Measurements from ENCODE around the gene CELF4.

Gene CELF4

DNA sequence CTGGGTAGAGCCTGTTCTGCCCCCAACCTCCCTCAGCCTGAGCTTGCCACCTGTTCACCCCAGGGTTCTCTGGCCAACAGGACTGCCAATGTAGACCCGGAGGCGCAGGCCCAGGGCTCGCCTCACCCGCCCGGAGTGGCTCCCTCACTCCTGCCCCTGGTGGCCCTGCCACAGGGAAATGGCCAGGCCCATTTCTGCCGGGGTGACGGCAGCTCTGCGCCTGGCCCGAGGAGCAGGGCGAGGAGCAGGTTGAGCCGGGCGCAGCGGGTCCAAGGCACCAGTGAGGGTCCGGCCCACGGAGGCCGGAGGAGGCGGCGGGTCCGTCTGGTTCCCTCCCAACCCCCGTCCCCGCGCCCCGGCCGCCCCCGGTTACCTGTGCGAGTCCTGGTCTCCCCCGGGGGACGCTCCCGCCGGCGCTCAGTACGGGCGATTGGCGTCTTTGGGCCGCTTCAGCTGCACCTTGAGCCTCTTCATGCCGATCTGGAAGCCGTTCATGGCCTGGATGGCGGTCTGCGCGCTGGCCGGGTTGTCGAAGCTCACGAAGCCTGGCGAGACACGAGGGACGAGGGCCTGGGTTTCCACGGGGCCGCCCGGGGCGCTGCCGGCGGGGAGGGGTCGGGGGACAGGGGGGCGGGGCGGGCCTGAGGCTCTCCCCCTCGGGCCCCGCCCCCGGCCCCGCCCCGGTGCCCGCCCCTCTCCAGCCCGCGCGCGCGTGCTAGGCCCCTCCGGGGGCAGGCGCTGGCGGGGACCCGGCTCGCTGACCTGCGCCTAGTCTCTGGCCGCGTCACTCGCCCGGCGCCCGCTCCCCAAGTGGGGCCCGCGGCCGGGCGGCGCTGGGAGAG is 312.0 kb downstream of the CELF4 start:
- no peak for DNase-seq (ENCODE audit: low spot score)

DNA sequence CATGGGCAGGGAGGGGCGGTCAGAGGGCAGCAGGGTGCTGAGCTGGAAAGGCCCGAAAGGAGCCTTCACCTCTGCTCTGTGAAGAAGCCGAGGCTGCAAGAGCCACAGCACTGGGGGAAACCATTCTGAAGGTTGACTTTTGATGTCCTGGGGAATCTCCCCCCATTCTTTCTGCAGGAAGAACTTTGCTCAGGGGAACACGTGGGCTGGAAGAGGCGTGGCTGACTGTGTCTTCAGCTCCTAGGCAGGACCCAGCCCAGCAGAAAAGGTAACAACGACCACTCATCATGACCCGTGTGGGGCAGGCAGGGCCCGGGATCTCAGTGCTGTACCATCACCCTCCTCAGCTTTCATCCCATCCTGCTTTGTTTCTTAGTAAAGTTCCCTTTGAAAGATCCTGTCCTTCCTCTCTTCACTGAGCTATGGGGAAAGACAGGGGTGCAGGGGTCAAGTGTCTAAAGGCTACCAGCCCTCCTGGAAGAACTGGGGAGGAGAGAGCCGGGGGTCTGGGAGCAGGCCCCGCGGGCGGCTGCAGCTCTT is 312.7 kb downstream of the CELF4 start:
- no peak for DNase-seq (ENCODE audit: low spot score)

DNA sequence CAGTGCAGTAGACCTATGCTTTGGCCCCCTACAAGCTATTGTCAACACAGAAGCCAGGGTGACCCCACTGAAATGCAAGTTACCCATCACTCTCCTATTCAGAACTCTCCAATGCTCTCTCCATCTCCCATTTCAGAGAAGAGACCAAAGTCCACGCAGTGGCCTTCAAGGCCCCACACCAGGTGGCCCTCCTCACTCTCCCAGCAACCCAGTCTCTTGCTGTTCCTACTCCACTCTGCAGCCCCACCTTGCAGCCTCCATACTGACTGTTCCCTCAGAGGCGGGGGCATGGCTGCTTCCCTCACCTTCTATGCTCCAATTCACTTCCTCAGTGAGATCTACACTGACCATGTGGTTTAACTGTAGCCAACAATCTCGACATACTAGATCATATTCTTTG is 313.3 kb downstream of the CELF4 start:
- DNase-seq (ENCODE audit: low spot score) = no peak

DNA sequence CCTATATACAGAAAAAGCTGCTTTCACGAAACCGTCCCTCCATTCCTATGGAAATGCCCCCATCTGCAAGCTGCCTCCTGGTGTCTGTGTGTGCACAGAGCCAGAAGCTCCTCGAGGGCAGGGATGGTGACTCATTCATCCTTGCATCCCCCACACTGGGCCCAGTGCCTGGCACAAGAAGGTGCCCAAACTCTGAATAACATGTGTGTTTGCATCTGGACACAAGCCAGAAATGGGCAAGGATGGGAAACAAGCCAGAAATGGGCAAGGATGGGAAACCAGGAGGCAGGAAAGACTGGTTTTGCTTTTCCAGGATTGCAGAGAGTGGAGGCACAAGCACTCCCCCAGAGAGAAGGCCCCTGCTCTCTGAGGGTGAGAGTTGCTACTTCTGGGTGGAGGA is 313.9 kb downstream of the CELF4 start:
- DNase-seq (ENCODE audit: low spot score) = no peak

DNA sequence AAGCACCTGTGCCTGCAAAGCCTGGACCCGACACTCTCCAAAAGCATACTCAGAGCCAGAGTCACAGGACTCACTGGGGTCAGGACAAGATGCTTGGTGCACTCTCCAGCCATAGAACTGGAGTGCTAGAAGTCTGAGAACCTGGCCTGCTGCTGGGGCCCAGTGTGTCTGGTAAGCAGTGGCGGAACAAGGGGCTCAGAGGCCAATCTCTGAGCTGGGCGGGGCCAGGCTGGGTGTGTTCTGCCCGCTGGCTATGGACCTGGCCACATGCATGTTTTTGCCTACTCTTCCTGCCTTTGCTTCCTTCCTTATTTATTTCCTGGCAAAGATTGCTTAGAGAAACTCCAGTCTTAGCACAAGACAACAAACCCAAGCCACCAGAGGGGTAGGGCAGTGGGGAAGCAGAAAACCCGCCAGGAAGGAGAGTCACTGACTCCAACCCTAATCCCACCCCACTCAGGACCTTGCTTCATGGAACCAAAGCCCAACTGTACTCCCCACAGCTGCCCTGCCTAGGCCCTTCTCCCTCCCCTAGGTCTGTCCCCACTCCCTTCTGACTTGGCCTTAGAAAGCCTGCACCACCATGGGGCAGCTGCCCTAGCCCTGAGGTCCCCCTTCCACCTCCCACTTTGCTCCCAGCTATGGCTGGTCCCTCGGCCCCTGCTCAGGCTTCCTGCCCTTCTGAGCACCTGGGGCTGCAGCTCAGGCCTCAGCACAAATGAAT is 315.5 kb downstream of the CELF4 start:
- no peak for DNase-seq (ENCODE audit: low spot score)

DNA sequence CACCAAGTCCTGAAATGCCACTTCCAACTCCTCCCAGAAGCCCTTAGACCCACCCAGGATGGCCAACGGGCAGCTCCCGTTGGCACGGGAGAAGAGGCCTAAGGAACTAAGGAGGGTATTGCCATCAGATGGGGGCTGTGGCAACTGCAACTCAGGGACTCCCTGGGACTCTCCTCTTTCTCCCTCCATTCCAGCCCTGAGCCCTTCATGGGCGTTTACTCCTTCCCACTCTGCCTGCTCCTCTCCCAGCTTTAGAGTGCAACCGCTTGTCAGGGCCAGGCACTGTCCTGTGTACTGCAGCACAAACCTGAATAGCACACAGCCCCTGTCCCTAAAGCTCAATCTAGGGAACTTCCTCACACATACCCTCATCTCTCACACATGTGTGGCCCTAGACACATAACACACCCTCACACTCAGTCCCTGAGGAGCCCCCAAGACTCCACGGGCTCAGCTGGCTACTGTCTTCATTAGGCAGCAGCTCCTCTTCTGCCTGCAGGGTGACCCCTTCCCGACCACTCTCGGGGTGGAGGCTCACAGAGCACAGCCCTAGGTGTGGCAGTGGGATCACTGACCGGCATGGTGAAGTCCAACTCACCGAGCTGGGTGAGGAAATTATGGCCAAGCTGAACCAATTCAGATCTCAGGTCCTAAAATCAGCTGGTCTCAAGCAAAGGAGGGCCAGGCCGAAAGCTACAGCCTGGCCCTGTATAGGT is 316.3 kb downstream of the CELF4 start:
- DNase-seq (ENCODE audit: low spot score) = no peak

DNA sequence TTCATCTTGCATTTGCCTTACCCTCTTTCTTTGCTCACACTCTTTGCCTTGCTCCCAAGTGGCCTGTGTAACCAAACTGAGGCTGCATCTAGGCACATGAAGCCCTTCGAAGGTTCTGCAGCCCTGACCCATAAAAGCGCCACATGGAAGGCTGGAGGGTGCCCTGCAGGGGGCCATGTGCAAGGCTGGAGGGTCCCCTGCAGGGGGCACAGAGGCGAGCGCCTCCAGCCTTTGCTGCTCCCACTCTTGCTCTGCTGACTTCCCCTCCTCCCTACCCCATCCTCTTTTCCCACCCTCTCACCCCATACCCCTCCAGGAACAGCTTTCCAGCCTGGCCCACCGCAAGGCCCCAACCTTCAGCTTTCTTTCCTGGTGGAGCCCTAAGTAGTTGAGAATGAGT is 317.3 kb downstream of the CELF4 start:
- DNase-seq (ENCODE audit: low spot score) = no peak

DNA sequence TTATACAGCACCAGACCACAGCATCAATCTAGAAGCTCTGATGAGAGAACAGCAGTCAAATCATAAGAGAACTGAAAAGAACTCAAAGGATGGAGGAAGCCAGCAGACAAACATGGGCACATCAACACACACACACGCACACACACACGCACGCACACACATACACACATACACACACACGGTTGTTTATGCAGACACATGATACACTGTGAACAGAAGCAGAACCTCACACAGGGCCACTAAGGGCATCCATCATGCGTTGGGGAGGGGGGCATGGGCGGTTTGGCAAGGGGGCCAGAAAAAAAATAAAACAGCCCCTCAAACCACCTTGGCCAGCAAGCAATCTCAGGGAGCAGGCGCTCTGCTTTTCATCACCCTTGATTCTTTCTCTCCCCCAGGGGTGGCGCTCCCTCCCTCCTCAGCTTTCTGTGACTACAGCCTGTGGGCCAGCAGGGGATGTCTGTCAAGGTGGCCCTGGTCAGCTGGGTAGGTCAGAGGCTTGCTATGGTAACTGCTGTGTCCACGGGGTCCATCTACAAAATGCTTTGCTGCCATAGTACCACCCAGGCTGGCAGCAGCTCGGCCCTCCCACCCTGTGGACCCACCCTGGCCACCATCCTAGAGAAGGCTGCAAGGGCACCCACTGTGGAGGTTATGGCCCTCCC is 318.0 kb downstream of the CELF4 start:
- no peak for DNase-seq (ENCODE audit: low spot score)

DNA sequence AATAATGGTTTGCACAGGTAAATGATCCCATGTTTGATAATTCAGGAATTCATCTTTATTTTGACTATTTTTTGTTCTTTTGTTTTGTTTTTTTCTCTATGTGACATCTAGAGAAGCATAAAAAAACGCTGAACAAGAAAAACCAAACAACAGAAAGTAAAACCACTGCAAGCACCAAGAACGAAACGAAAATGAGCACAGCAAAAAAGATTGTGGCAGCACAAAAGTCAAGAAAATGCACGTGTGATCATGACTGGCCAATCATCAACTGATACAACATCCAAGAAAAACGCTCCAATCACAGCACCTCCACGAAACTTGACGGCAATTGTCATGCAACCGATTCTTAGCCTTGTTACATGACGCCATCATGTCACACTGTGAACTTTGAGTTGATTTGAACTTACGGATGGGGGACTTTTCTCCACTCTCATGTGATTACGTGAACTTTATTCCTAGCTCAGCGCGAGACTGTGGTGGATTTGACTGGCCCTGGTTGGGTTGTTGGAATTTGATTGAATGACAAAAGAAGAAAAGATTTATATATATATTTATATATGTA is 318.7 kb downstream of the CELF4 start:
- no peak for DNase-seq (ENCODE audit: low spot score)

DNA sequence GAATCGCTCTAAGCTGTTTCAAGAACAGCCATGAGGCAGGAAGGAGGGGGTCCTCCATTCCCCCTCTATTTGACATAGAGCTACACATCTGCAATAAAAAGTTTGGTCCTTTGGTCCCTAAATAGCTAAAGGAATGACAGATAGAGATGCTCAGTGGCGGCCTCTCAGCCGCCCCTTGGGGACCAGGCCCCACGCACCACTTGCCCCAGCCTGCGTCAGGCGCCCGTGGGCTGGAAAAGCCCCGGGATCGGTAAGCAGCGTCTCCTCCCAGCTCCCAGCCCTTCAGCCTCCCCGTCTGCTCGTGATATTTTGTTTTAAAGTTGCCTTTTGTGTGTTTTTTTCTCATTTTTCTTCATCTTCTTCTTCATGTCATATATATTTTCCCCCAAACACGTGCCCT is 321.0 kb downstream of the CELF4 start:
- DNase-seq (ENCODE audit: low spot score) = no peak

DNA sequence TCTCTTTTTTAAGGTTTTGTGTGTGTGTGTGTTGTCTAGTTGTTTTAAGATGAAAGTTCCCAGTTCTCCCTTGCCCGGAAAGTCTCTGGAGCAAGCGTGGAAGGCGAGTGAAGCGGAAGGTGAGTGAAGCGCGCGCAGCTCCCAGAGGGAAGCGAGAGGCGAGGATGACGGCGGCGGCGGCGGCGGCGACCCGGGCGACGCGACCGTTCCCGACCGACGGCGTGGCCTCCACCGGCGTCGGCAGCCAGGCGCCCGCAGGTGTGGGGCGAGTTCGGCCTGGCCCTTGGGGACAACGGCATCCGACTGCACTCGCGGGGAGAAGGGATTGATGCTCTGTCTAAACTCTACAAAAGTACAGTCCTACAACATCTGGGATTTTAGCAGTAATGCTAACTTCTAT is 321.9 kb downstream of the CELF4 start:
- DNase-seq (ENCODE audit: low spot score) = no peak

DNA sequence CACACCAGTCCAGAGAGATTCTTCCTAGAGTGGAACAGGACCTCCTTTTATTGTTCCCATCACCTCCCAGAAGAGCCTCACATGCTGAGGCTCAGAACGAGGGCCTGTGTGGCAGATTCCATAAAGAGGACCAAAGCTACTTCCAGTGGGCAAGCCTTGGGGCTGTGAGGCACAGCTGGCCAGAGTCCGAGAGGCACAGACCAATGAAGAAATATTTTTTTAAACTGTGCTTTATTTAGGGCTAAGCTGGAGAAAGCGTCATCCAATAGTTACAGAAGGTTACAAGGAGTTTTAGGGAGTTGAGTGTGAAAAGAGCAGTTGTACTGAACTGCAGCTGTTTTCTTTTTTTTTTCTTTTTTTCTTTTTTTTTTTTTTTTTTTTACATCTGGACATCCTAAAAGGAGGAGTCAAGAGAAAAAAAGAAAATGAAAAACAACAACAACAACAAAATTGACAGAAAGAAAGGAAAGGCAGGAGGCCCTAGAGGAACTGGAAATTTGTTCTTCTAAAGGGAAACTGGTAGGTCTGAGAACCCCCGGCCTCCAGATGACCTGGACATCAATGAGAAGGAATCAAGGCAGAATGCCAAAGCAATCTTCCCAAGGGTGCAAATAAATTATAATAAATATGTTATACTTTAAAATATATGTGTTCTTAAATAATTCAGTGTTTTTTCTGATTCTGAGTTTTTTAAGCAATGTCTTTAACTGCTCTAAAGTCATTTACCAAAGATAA is 322.6 kb downstream of the CELF4 start:
- DNase-seq (ENCODE audit: low spot score) = no peak

DNA sequence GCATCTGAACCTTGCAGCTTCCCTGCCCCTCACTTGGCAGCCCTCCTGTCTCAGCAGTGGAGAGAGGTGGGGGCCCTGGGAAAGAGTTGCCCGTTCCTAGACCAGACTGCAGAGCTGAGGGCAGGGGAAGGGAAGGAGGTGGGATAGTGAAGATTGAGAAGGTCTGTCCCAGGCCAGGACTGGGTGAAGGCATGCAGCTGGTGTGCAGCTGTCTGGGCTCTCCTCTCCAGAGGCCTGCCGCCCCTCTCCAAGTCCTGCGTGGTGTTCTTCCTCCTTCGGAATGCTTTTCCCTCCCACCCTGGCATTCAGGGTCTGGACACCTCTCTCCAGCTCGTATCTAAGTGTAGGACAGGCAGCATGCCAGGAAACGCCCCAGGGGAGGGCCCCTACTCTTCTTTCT is 323.5 kb downstream of the CELF4 start:
- DNase-seq (ENCODE audit: low spot score) = no peak

DNA sequence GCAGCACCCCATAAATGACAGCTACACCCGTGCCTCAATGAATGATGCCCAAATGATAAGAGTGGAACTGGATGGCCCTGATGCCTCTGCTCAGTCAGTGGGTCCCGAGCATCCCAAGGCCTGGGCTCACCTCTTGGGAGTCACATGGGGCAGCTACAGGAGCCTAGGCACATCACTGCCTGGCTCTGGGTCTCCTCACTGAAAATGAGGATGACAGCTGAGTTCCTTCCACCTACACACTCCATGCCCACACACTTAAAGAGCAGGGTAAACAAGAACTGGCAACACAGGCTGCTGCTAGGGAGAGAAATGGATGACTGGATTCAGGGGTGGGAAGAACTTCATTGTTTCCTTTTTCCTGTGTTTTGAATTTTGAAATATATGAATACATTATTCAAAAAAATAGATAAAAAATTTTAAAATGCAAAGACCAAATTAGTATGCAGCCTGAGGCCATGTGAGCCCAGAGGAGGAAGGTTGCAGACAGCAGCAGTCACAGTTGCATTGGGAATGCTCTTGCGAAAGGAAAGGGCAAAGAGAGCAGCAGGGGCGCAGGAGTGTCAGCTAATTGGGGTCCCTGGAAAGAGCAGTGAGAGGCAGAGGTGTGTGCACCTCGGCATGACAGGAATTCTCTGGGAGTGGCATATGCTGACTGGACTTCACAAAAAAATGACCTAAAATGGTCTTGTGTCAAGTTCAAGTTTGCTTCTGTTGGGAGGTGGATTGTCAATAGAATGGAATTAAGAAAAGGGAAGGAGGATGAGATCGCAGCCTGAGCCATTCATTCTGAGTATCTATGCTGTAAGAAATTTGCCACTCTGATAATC is 327.1 kb downstream of the CELF4 start:
- DNase-seq (ENCODE audit: low spot score) = no peak

DNA sequence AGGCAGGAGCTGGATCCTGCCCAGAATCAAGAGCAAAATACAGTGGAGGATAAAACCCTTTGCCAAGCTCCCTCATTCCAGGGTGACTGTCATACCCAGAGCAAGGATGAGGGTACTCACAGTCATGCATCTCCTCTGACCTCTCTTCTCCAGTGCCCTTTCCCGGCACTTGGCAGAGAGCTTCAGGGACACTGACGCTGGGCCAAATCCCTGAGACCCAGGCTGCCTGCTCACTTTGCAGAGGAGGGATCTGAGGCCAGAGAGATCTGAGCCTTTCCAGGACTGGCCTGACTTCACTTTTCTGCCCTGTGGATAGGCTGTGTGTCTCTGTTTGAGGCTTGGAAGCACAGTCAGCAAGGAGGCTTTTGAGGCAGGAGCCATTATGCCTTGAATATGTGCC is 330.0 kb downstream of the CELF4 start:
- DNase-seq (ENCODE audit: low spot score) = no peak

DNA sequence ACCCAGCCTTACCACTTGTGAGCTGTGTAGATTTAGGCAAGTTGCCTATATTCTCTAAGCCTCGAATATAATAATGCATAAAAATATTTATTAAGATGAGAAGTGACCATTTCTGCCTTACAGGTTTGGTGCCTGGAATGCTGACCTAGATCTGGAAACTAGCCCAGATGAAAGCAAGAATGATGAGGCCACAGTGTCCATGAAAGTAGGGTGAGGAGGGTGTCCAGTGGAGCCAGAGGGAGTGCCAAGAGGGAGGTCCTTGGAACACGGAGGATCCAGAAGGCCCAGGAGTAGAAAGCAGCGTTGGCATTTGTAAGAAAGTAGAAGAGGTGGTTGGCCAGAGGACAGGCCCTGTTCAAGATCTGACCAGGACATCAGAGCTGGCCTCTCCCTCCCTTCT is 334.3 kb downstream of the CELF4 start:
- no peak for DNase-seq (ENCODE audit: low spot score)

DNA sequence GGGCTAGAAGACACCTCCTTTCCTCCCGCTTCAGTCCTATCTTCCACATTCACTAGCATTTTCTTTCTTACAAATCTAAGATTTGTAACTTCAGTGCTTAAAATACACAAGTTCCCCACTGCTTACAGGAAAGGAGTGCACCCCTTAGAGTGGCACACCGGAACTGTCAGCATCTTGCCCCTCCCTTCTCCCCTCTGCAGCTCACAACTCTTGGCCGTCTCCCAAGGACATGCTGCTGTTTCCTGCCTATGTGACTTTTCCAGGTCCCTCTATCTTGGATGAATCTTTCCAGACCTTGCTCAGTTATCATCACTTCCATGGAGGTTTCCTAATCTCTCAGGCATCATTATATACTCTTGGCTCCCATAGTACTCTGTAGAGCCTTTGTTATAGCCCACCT is 334.8 kb downstream of the CELF4 start:
- no peak for DNase-seq (ENCODE audit: low spot score)

DNA sequence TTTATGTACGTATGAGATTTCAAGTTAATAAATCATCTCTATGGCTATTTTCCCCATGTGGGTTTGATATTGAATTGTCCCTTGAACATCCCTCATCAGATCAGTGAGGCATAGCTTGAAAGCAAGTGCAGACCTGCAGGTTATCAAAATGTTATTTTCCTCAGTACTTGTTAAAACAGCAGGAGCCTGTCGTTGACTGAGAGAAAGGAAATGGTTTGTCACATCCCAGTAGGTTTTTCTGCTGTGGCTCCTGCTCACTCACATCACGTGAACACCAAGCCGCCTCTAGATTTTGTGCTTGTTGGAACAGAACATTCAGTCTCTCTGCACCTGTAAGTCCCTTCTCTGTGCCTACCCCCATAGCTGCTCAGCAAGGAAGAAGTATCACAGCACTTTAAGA is 340.3 kb downstream of the CELF4 start:
- no peak for DNase-seq (ENCODE audit: low spot score)

DNA sequence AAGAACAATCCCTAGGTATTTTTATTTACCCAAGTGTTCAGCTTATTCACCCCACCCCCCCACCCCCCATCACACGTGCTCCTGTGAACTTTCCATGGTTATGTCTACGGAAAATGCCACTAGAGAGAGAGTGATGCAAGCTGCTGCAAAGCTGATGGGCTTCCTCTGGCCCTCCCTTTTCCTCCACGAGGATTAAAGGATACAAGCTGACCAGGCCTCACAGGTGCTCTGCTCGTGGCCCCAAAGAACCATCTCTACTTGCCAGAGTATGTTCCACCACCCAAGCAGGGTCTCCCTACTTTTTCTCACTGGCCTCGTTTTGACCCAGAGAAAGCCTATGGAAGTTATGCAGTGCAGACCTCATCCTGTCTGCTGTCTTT is 342.6 kb downstream of the CELF4 start:
- DNase-seq (ENCODE audit: low spot score) = no peak

DNA sequence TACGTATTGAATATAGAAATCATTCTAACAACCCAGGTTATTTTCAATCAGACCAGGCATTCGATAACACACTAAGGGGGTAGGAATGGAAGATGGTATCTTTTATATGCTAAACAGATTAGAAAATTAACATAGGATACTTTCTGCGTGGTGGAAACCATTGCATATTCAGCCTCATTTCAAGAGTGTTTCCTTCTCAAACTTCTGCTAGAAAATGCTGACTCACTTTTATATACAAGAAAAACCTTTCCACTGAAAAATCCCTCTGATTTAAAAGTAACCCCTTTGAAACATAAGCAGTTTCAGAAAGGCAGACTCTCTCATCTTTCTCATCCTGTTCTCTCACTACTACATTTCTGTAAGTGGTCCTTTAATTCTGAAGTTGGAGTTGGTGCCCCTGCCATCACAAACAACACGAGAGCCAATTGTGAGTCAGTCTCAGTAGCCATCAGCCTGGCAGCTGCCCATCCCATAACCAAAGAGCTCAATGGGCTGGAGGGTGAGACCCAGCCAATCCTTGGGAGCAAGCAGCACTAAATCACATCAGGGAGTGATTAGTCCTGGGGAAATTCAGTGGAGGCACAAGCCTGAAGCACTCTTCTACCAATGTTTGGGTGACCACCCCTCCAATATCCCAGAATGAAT is 343.1 kb downstream of the CELF4 start:
- no peak for DNase-seq (ENCODE audit: low spot score)
